IMR-90 (cell line): ENCODE data around the gene ISM2. TPM values are rescaled to one million over a fixed set of nuclear protein-coding genes. Genes with fewer than 3 reads are reported as not detected.

ENCODE experiments used
- ATAC-seq: fragments of 200-7000 bp; cut with Tn5 transposase; 2 replicates; pipeline ENCODE4 v1.9.1; 2020; ENCODE audit warnings: low read depth, mild to moderate bottlenecking, moderate library complexity
- BruUV-seq: library from RNA; stranded (reverse); fragments of 400-500 nt; replicated peaks from 2 replicates; lab custom pipeline; 2021; lab: Mats Ljungman, UMichigan
- CTCF ChIA-PET: fragments of 300-600 bp; formaldehyde crosslinking; extraction: SDS; loops from one replicate; lab custom pipeline; 2021; ENCODE audit warnings: antibody characterized with exemption; lab: Yijun Ruan, JAX
- POLR2A ChIA-PET: fragments of 300-600 bp; sonication (Branson Sonifier 250); formaldehyde crosslinking; loops from one replicate; lab custom pipeline; 2022; ENCODE audit warnings: antibody characterized with exemption; ENCODE audit not compliant: unreplicated experiment; lab: Charles Lee
- DNase-seq: peaks from one replicate; pipeline ENCODE4 v3.0.0; 2013
- H2AFZ ChIP-seq: replicated peaks from 2 replicates; pipeline ENCODE3; 2013; ENCODE audit warnings: low read length, mild to moderate bottlenecking; ENCODE audit not compliant: poor library complexity
- H2AK5ac ChIP-seq: 2 replicates; pipeline ENCODE4 v1.6.1; 2013; ENCODE audit warnings: low read depth, low read length, inconsistent platforms
- H2AK9ac ChIP-seq: replicated peaks from 2 replicates; pipeline ENCODE3; 2013; ENCODE audit warnings: mild to moderate bottlenecking, low read depth, low read length, moderate library complexity; ENCODE audit not compliant: poor library complexity
- H2BK120ac ChIP-seq: 2 replicates; pipeline ENCODE4 v1.6.1; 2013; ENCODE audit warnings: low read depth, low read length, inconsistent platforms
- H2BK15ac ChIP-seq: 3 replicates; pipeline ENCODE4 v1.6.1; 2013; ENCODE audit warnings: low read depth, low read length, inconsistent platforms
- H2BK20ac ChIP-seq: 2 replicates; pipeline ENCODE4 v1.6.1; 2013; ENCODE audit warnings: low read depth, mild to moderate bottlenecking, inconsistent platforms, low read length, moderate library complexity
- H2BK5ac ChIP-seq: 2 replicates; pipeline ENCODE4 v1.6.1; 2013; ENCODE audit warnings: mild to moderate bottlenecking, low read depth, low read length, inconsistent platforms; ENCODE audit not compliant: poor library complexity, severe bottlenecking
- H3K14ac ChIP-seq: replicated peaks from 2 replicates; pipeline ENCODE4 v1.6.1; 2013; ENCODE audit warnings: low read depth, low read length, inconsistent platforms
- H3K18ac ChIP-seq: 2 replicates; pipeline ENCODE4 v1.6.1; 2013; ENCODE audit warnings: low read depth, low read length, control low read depth
- H3K23ac ChIP-seq: 2 replicates; pipeline ENCODE4 v1.6.1; 2013; ENCODE audit warnings: low read depth, low read length, inconsistent platforms
- H3K27ac ChIP-seq: 2 replicates; pipeline ENCODE4 v1.5.1; 2013; ENCODE audit warnings: mild to moderate bottlenecking, control low read depth, low read length; ENCODE audit not compliant: insufficient read depth
- H3K27me3 ChIP-seq: 2 replicates; pipeline ENCODE4 v1.6.1; 2013; ENCODE audit warnings: low read length; ENCODE audit not compliant: control insufficient read depth, insufficient read depth
- H3K36me3 ChIP-seq: 2 replicates; pipeline ENCODE4 v1.6.1; 2013; ENCODE audit warnings: low read length, mixed read lengths; ENCODE audit not compliant: control insufficient read depth, insufficient read depth
- H3K4ac ChIP-seq: 2 replicates; pipeline ENCODE4 v1.6.1; 2013; ENCODE audit warnings: low read depth, low read length, inconsistent platforms
- H3K4me1 ChIP-seq: 2 replicates; pipeline ENCODE4 v1.6.1; 2013; ENCODE audit warnings: low read length, mixed read lengths; ENCODE audit not compliant: control insufficient read depth, insufficient read depth
- H3K4me2 ChIP-seq: 2 replicates; pipeline ENCODE4 v1.6.1; 2013; ENCODE audit warnings: low read depth, mild to moderate bottlenecking, control low read depth, low read length, moderate library complexity
- H3K4me3 ChIP-seq: 2 replicates; pipeline ENCODE4 v1.5.1; 2013; ENCODE audit warnings: low read depth, mild to moderate bottlenecking, control low read depth, low read length, moderate library complexity; ENCODE audit not compliant: insufficient read depth
- H3K56ac ChIP-seq: 2 replicates; pipeline ENCODE4 v1.6.1; 2013; ENCODE audit warnings: low read length, inconsistent platforms; ENCODE audit not compliant: insufficient read depth; ENCODE audit errors: extremely low read depth
- H3K79me1 ChIP-seq, 2 experiments: 2 replicates each; pipeline ENCODE4 v1.6.1; 2013; ENCODE audit warnings: low read length in 2 of 2, inconsistent platforms in 1 of 2, low read depth in 1 of 2
- H3K9ac ChIP-seq: 2 replicates; pipeline ENCODE4 v1.6.1; 2013; ENCODE audit warnings: low read depth, low read length, control low read depth
- H3K9me1 ChIP-seq: 2 replicates; pipeline ENCODE4 v1.6.1; 2013; ENCODE audit warnings: low read length, inconsistent platforms; ENCODE audit not compliant: insufficient read depth
- H3K9me3 ChIP-seq: 2 replicates; pipeline ENCODE4 v1.6.1; 2013; ENCODE audit warnings: low read length; ENCODE audit not compliant: control insufficient read depth, insufficient read depth
- H4K20me1 ChIP-seq: 2 replicates; pipeline ENCODE4 v1.6.1; 2013; ENCODE audit warnings: low read length, inconsistent platforms; ENCODE audit not compliant: insufficient read depth
- H4K5ac ChIP-seq: 2 replicates; pipeline ENCODE4 v1.6.1; 2013; ENCODE audit warnings: mild to moderate bottlenecking, low read depth, low read length, control low read depth
- H4K8ac ChIP-seq, 2 experiments: 2 replicates each; pipeline ENCODE4 v1.6.1; 2013; ENCODE audit warnings: low read depth in 2 of 2, low read length in 2 of 2, control low read depth in 1 of 2, inconsistent platforms in 1 of 2
- H4K91ac ChIP-seq: 2 replicates; pipeline ENCODE4 v1.6.1; 2013; ENCODE audit warnings: low read depth, low read length, inconsistent platforms; ENCODE audit not compliant: insufficient read depth
- CEBPB ChIP-seq: IDR thresholded peaks from 2 replicates; pipeline ENCODE4 v1.6.1; 2012; ENCODE audit warnings: low read depth, low read length, improper control_type of control experiment
- POLR2A ChIP-seq: IDR thresholded peaks from 2 replicates; pipeline ENCODE4 v1.6.1; 2012; ENCODE audit warnings: mild to moderate bottlenecking, low read depth, low read length
- WGBS, 2 experiments: methylation state at CpG; one replicate each; pipeline versions ENCODE4 v1.1.5 to v1.1.7; 2013; ENCODE audit warnings: missing lambda C conversion rate in 2 of 2; ENCODE audit not compliant: insufficient read length in 1 of 2; ENCODE audit errors: extremely low coverage in 2 of 2; 5-methylcytosine and 5-hydroxymethylcytosine counted together
- dilution Hi-C: fragments of 300-500 bp; cut with HindIII; formaldehyde crosslinking; loops from one replicate; pipeline ENCODE4 v1.14.3; 2018; ENCODE audit warnings: low sequenced_read_pairs; ENCODE audit not compliant: unreplicated experiment
- in situ Hi-C: fragments of 300-500 bp; cut with MboI; formaldehyde crosslinking; loops from 3 replicates; pipeline ENCODE4 v1.14.3; 2019; ENCODE audit warnings: low sequenced_read_pairs, inconsistent platforms, mixed read lengths
- intact Hi-C: fragments of 100-400 bp; cut with micrococcal nuclease; formaldehyde crosslinking; loops from 2 replicates; pipeline ENCODE4 v1.10.0; 2022
- polyA plus RNA-seq, 3 experiments: library from polyadenylated mRNA; depleted of rRNA; stranded (reverse); fragments of >200 nt; gene quantifications; 2 replicates each; pipeline ENCODE4 v1.2.3, GENCODE V29; 2012; ENCODE audit warnings: low replicate concordance in 1 of 3
- total RNA-seq: library from RNA; depleted of rRNA; stranded (reverse); fragments of >200 nt; gene quantifications from 2 replicates; pipeline ENCODE4 v1.2.3, GENCODE V29; 2012

ISM2 gene
- total and polyA plus RNA-seq, 2 of the 4 experiments (the other 2 are of a cell fraction): under 0.01 to 0.12 TPM

DNA sequence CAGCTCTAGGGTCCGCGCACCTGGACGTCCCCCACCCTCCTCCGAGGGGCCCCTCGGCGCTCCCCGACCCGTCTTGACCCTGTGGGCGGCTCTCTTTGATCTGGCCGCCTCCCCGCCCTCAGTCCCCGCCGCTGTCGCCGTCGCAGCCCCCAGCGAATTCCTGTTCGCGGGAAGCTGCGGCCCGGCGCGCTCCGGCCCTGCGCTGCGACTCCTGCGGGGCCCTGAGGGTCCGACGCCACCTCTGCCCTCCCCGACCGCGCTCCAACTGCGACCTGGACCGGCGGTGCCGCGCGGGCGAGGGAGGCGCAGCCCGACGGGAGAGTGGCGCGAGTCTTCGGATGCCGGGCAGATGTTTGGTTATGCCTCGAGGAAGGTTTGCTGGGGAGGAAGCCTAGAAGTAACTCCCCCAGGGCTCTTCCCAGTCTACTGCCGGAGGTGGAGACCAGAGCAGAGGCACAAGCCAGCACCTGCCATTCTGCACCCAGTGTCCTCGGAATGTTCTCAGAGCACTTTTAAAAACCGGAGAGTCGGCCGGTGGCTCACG lies 440 bp upstream of the ISM2 start:
- Histone ChIP-seq H3K9me3 (no peaks in the 10 kb centered on the region), H3K27ac (no peak overlapping the region), H3K23ac (no peak overlapping the region), H3K4me1 (no peaks in the 10 kb centered on the region), H4K20me1 (no peaks in the 10 kb centered on the region), H2AFZ (peak overlapping the region; percentile 79), H4K5ac (no peak overlapping the region), H3K4ac (no peak overlapping the region), H2BK15ac (no peak overlapping the region), H3K56ac (no peak overlapping the region), H3K36me3 (no peaks in the 10 kb centered on the region), H2AK5ac (no peak overlapping the region), H3K27me3 (peaks cover 27% of the 10 kb centered on the region), H2AK9ac (peak overlapping the region; percentile 61), H3K79me1 (no peaks in the 10 kb centered on the region), H2BK20ac (no peak overlapping the region), H2BK5ac (no peak overlapping the region), H3K9ac (no peak overlapping the region), H3K18ac (no peak overlapping the region), H3K4me2 (peak overlapping the region; percentile 74), H3K4me3 (peak overlapping the region; percentile 41), H3K14ac (no peak overlapping the region), H3K9me1 (no peaks in the 10 kb centered on the region), H2BK120ac (no peak overlapping the region), H4K8ac (no peak overlapping the region), H4K91ac (no peak overlapping the region)
- ChIA-PET POLR2A (no interaction called here), CTCF (interaction anchor here (1.1 kb wide), 1 partner anchor 8 kb away, joined by 3 read pairs; no protein-coding TSS in a partner anchor)
- ATAC-seq (peak; percentile 42), DNase-seq (no peak)
- intact Hi-C loops (no loop called here), dilution Hi-C loops (no loop called here), in situ Hi-C loops (no loop called here)
- 19% methylated on average over 8 of the region's 53 CpGs; no CpG with 5 or more reads in 1 of the 2 experiments for WGBS, 2 experiments
- no TSS peak for BruUV-seq
- no peak for TF ChIP-seq CEBPB
- TF ChIP-seq POLR2A: no peak
